HepG2 (cell line): Measurements from ENCODE around the gene ZBTB45. TPM values are rescaled to one million over a fixed set of nuclear protein-coding genes. Genes with fewer than 3 reads are reported as not detected.
A peak's percentile ranks its signal among the peaks of the same experiment; 100 is the strongest.

ENCODE experiments used
- DNMT3B ChIP-seq: conservative IDR thresholded peaks from 2 replicates; pipeline ENCODE4 v1.6.1; 2016; ENCODE audit warnings: missing biosample characterization, control low read depth
- EP300 ChIP-seq, 3 experiments: sonication (generic) in 1 of 3; formaldehyde crosslinking in 1 of 3; IDR thresholded peaks; 2 replicates each; pipeline versions ENCODE4 v1.5.1 to v1.6.1; 2011 to 2020; ENCODE audit warnings: low read depth in 2 of 3, low read length in 2 of 3, borderline replicate concordance in 1 of 3, improper control_type of control experiment in 1 of 3, mild to moderate bottlenecking in 1 of 3, missing genetic modification reagents in 1 of 3, moderate library complexity in 1 of 3
- FOXJ3 ChIP-seq: sonication (generic); formaldehyde crosslinking; IDR thresholded peaks from 2 replicates; pipeline ENCODE4 v1.4.0; 2020; ENCODE audit warnings: missing genetic modification reagents, mild to moderate bottlenecking, borderline replicate concordance
- FUBP1 ChIP-seq: sonication (generic); formaldehyde crosslinking; IDR thresholded peaks from 2 replicates; pipeline ENCODE4 v1.5.1; 2020; ENCODE audit warnings: missing genetic modification reagents, mild to moderate bottlenecking, borderline replicate concordance
- HMGXB3 ChIP-seq: sonication (generic); formaldehyde crosslinking; IDR thresholded peaks from 2 replicates; pipeline ENCODE4 v1.4.0; 2020; ENCODE audit warnings: missing genetic modification reagents, borderline replicate concordance
- HOXA9 ChIP-seq: sonication (generic); formaldehyde crosslinking; IDR thresholded peaks from 2 replicates; pipeline ENCODE4 v1.8.1; 2022; ENCODE audit warnings: missing genetic modification reagents, mild to moderate bottlenecking, moderate library complexity, borderline replicate concordance
- IKZF5 ChIP-seq: IDR thresholded peaks from 2 replicates; pipeline ENCODE4 v1.6.1; 2018; ENCODE audit warnings: missing genetic modification reagents, mild to moderate bottlenecking, missing compliant biosample characterization
- KLF15 ChIP-seq: sonication (generic); formaldehyde crosslinking; IDR thresholded peaks from 2 replicates; pipeline ENCODE4 v1.8.1; 2023; ENCODE audit warnings: borderline replicate concordance, mild to moderate bottlenecking, inconsistent platforms, missing genetic modification reagents, mixed read lengths
- MBD4 ChIP-seq: IDR thresholded peaks from 2 replicates; pipeline ENCODE4 v1.6.1; 2012; ENCODE audit warnings: low read length, inconsistent platforms, borderline replicate concordance
- NR0B2 ChIP-seq: sonication (generic); formaldehyde crosslinking; IDR thresholded peaks from 2 replicates; pipeline ENCODE4 v1.4.0; 2020; ENCODE audit warnings: mild to moderate bottlenecking, missing genetic modification reagents
- PLSCR1 ChIP-seq: sonication (generic); formaldehyde crosslinking; IDR thresholded peaks from 2 replicates; pipeline ENCODE4 v1.5.0; 2020; ENCODE audit warnings: missing genetic modification reagents, mild to moderate bottlenecking, borderline replicate concordance
- PRMT3 ChIP-seq: sonication (generic); formaldehyde crosslinking; IDR thresholded peaks from 2 replicates; pipeline ENCODE4 v1.8.1; 2022; ENCODE audit warnings: low read depth, mild to moderate bottlenecking, moderate library complexity, missing genetic modification reagents, borderline replicate concordance
- SATB2 ChIP-seq: sonication (generic); formaldehyde crosslinking; IDR thresholded peaks from 2 replicates; pipeline ENCODE4 v1.5.0; 2020; ENCODE audit warnings: missing genetic modification reagents
- SSRP1 ChIP-seq: IDR thresholded peaks from 2 replicates; pipeline ENCODE4 v1.6.1; 2016; ENCODE audit warnings: control low read depth
- ZFP1 ChIP-seq: IDR thresholded peaks from 2 replicates; pipeline ENCODE4 v1.6.1; 2016
- ZNF180 ChIP-seq: sonication (generic); formaldehyde crosslinking; IDR thresholded peaks from 2 replicates; pipeline ENCODE4 v1.4.0; 2020; ENCODE audit warnings: low read depth, missing genetic modification reagents, borderline replicate concordance
- ZNF251 ChIP-seq: sonication (generic); formaldehyde crosslinking; IDR thresholded peaks from 2 replicates; pipeline ENCODE4 v1.9.0; 2021; ENCODE audit warnings: mild to moderate bottlenecking, missing genetic modification reagents
- ZNF282 ChIP-seq: fragments of 450-650 bp; IDR thresholded peaks from 2 replicates; pipeline ENCODE4 v1.6.1; 2018; ENCODE audit not compliant: partially characterized antibody
- polyA plus RNA-seq, 8 experiments: library from polyadenylated mRNA; depleted of rRNA in 3 of 8; stranded (reverse) in 7 of 8; unstranded in 1 of 8; fragments of >200 nt; fragmentation: Illumina TruSeq in 4 of 8; extraction: Trizol in 4 of 8; gene quantifications; 2 replicates each; pipeline versions ENCODE4 v1.2.1 to v1.2.3, GENCODE V29; 2011 to 2016; ENCODE audit warnings: low read depth in 4 of 8, missing spikeins in 1 of 8, mixed read lengths in 1 of 8; ENCODE audit not compliant: insufficient read depth in 1 of 8
- total RNA-seq, 5 experiments: library from RNA; depleted of rRNA; stranded (reverse); fragments of >200 nt; fragmentation: Illumina TruSeq; extraction: Trizol; gene quantifications; 2 replicates each; pipeline ENCODE4 v1.2.3, GENCODE V29; 2016; ENCODE audit warnings: low read depth in 1 of 5

Gene ZBTB45
- total and polyA plus RNA-seq, 2 of the 13 experiments (the other 11 are each of a cell fraction or from before 2014, with no cell fraction given): 3.0 to 3.7 TPM

GRCh38 chr19:58519355-58520256, at the start of gene ZBTB45 (continued):
- peak; percentile 37; the same call in 1 of the 2 replicates for TF ChIP-seq FUBP1
- TF ChIP-seq PRMT3 (CRISPR knock-in tag): peak; percentile 89; the same call in 1 of the 2 replicates
- TF ChIP-seq SATB2: 0 out of 2 replicates have a peak, but pooled peaks have one; percentile 30
- peak in 1 of 2 experiments; percentile 62; a peak in 2 of 4 replicates for TF ChIP-seq EP300 (IDR thresholded peaks at IDR 0.05; ENCODE audit: low read depth in 2 of 2, low read length in 2 of 2)
- TF ChIP-seq EP300 (CRISPR knock-in tag; IDR thresholded peaks at IDR 0.05; ENCODE audit: borderline replicate concordance): peak; percentile 68
- no peak for TF ChIP-seq PLSCR1
- peak; percentile 96 for TF ChIP-seq IKZF5 (CRISPR knock-in tag)
- TF ChIP-seq ZFP1 (CRISPR knock-in tag): peak; percentile 80
- no peak for TF ChIP-seq MBD4
- TF ChIP-seq KLF15 (CRISPR knock-in tag): peak; percentile 89; the same call in 1 of the 2 replicates
- TF ChIP-seq FOXJ3 (CRISPR knock-in tag): peak; percentile 81
- no peak for TF ChIP-seq ZNF282
- TF ChIP-seq ZNF251: 0 out of 2 replicates have a peak, but pooled peaks have one; percentile 20
- TF ChIP-seq ZNF180 (CRISPR knock-in tag): 0 out of 2 replicates have a peak, but pooled peaks have one; percentile 21
- TF ChIP-seq HOXA9 (CRISPR knock-in tag): peak; percentile 96
- TF ChIP-seq HMGXB3 (CRISPR knock-in tag): peak; percentile 94
- TF ChIP-seq DNMT3B (CRISPR knock-in tag): no peak; the same call in 1 of the 2 replicates
- TF ChIP-seq NR0B2: 0 out of 2 replicates have a peak, but pooled peaks have one; percentile 71
- TF ChIP-seq SSRP1 (CRISPR knock-in tag): 0 out of 2 replicates have a peak, but pooled peaks have one; percentile 92
